ENCODE results near the gene ROR1.

DNA sequence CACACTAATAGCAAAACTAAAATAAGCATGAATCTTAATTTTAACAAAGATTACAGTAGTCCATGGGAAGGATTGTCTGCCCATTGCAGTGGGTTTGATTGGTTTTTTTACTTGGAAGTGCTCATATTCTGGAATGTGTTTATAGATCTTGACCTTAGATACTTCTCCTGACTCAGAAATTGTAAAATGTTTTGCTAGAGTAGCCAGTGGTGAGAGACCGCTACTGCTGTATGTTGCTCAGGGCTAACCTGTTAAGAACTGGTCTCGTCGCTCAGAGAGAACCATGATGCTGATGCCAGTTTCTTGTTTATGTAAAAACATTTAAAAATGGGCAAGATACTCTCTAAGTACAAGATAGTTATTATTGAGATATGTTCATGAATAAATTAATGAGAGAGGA is 99.9 kb downstream of the ROR1 start:
- TF ChIP-seq, protein P1, sequence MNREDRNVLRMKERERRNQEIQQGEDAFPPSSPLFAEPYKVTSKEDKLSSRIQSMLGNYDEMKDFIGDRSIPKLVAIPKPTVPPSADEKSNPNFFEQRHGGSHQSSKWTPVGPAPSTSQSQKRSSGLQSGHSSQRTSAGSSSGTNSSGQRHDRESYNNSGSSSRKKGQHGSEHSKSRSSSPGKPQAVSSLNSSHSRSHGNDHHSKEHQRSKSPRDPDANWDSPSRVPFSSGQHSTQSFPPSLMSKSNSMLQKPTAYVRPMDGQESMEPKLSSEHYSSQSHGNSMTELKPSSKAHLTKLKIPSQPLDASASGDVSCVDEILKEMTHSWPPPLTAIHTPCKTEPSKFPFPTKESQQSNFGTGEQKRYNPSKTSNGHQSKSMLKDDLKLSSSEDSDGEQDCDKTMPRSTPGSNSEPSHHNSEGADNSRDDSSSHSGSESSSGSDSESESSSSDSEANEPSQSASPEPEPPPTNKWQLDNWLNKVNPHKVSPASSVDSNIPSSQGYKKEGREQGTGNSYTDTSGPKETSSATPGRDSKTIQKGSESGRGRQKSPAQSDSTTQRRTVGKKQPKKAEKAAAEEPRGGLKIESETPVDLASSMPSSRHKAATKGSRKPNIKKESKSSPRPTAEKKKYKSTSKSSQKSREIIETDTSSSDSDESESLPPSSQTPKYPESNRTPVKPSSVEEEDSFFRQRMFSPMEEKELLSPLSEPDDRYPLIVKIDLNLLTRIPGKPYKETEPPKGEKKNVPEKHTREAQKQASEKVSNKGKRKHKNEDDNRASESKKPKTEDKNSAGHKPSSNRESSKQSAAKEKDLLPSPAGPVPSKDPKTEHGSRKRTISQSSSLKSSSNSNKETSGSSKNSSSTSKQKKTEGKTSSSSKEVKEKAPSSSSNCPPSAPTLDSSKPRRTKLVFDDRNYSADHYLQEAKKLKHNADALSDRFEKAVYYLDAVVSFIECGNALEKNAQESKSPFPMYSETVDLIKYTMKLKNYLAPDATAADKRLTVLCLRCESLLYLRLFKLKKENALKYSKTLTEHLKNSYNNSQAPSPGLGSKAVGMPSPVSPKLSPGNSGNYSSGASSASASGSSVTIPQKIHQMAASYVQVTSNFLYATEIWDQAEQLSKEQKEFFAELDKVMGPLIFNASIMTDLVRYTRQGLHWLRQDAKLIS (CRISPR knock-in tag; IDR thresholded peaks at IDR 0.05), result no peak
- TF ChIP-seq POLR2AphosphoS5 (IDR thresholded peaks at IDR 0.05; ENCODE audit: low read depth, low read length), result no peak
- TF ChIP-seq, protein P2, sequence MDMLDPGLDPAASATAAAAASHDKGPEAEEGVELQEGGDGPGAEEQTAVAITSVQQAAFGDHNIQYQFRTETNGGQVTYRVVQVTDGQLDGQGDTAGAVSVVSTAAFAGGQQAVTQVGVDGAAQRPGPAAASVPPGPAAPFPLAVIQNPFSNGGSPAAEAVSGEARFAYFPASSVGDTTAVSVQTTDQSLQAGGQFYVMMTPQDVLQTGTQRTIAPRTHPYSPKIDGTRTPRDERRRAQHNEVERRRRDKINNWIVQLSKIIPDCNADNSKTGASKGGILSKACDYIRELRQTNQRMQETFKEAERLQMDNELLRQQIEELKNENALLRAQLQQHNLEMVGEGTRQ (IDR thresholded peaks at IDR 0.05; ENCODE audit: low read depth, low read length), result no peak
- TF ChIP-seq, protein P2 (CRISPR knock-in tag; IDR thresholded peaks at IDR 0.05; ENCODE audit: borderline replicate concordance), result no peak

Measured in HepG2 (cell line).